HAP-1 (cell line): Measurements from ENCODE around the gene ADAMTSL2.

Experiments used
- DNase-seq, 2 experiments: peaks; one replicate each; pipeline ENCODE4 v3.0.0-alpha.2; 2016 to 2020; ENCODE audit warnings: low spot score in 2 of 2
- H3K27me3 ChIP-seq: fragments of 250-450 bp; sonication (Bioruptor Pico); 2 replicates; pipeline ENCODE4 v1.5.1; 2020; ENCODE audit warnings: low read depth, mild to moderate bottlenecking, moderate library complexity
- H3K36me3 ChIP-seq: fragments of 250-450 bp; sonication (Bioruptor Pico); replicated peaks from 2 replicates; pipeline ENCODE4 v1.5.1; 2020; ENCODE audit warnings: mild to moderate bottlenecking
- H3K4me1 ChIP-seq: fragments of 250-450 bp; sonication (Bioruptor Pico); 2 replicates; pipeline ENCODE4 v1.5.1; 2020; ENCODE audit warnings: mild to moderate bottlenecking
- H3K4me3 ChIP-seq: fragments of 250-450 bp; sonication (Bioruptor Pico); 2 replicates; pipeline ENCODE4 v1.5.1; 2020; ENCODE audit warnings: mild to moderate bottlenecking, moderate library complexity
- H3K9me3 ChIP-seq: fragments of 250-450 bp; sonication (Bioruptor Pico); 2 replicates; pipeline ENCODE4 v1.5.1; 2020; ENCODE audit warnings: mild to moderate bottlenecking, moderate library complexity
- in situ Hi-C: fragments of 300-500 bp; cut with MboI; formaldehyde crosslinking; loops from 3 replicates; pipeline ENCODE4 v1.14.3; 2020; ENCODE audit warnings: low sequenced_read_pairs, inconsistent platforms, mixed read lengths

The ADAMTSL2 gene

GRCh38 chr9:133568186-133568585 is 33.7 kb downstream of the ADAMTSL2 start:
- H3K27me3 ChIP-seq: no peaks in the 10 kb centered on the region; the same call in 1 of the 2 replicates
- DNase-seq: no peak
- H3K9me3 ChIP-seq: no peaks in the 10 kb centered on the region
- H3K4me3 ChIP-seq: no peak overlapping the region
- no peaks in the 10 kb centered on the region for H3K36me3 ChIP-seq
- in situ Hi-C loops: no loop called here
- no peaks in the 10 kb centered on the region for H3K4me1 ChIP-seq

DNA sequence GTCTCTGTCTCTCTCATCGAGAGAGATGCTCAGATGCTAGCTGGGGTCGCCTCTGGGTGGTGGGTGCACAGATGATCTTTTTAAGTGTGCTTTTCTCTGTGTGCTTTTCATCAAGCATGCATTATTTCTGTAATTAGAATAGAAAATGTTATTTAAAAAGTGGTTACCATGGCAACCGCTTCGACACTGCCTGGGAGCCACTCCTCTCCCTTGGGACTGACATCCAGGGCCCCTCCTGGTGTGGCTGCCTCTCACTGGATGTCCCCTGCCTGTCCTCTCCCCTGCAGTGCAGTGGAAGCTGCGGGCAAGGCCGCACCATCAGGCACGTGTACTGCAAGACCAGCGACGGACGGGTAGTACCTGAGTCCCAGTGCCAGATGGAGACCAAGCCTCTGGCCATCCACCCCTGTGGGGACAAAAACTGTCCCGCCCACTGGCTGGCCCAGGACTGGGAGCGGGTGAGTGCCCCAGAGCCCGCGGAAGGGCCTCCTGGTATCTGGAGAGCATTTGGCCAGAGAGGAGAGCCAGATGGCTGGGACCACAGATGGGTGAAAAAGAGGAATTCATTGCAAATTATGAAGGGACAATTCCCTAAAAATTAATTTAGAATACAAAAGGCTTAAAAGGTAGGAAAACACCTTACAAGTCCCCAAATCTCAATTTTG is 34.7 kb downstream of the ADAMTSL2 start:
- in situ Hi-C loops: no loop called here
- H3K4me3 ChIP-seq: no peak overlapping the region
- no peaks in the 10 kb centered on the region for H3K9me3 ChIP-seq
- no peaks in the 10 kb centered on the region for H3K36me3 ChIP-seq
- no peaks in the 10 kb centered on the region for H3K4me1 ChIP-seq
- H3K27me3 ChIP-seq: no peaks in the 10 kb centered on the region; the same call in 1 of the 2 replicates
- no peak for DNase-seq

DNA sequence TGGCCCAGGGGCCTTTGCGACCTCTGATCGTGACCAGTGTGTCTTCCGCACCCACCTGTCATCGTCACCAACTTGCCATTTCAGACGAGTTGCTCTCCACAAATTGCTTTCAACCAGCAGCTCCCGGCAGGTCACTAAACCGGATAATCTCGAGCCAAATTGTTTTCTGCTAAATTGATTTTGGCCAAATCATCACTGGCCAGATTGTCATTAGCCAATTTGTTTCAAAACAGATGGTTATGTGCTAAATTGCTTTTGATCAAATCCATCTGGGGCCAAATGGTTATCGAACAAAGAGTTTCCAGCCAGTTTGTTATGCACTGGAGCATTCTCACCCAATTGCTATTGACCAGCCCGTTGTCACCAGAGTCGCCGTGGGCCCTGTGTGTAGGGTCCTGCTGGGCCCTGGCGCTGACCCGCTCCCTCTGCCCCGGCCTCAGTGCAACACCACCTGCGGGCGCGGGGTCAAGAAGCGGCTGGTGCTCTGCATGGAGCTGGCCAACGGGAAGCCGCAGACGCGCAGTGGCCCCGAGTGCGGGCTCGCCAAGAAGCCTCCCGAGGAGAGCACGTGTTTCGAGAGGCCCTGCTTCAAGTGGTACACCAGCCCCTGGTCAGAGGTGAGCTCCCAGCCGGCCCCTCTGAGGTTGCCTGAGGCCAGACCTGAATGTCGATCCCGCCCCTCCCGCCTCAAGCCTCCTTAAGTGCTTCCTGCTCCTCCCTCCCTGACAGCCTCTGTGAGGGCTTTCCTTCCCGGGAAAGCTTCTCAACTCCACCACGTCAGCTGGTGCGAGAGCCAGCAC is 35.6 kb downstream of the ADAMTSL2 start:
- DNase-seq: no peak
- no peak overlapping the region for H3K4me3 ChIP-seq
- no peaks in the 10 kb centered on the region; the same call in 1 of the 2 replicates for H3K27me3 ChIP-seq
- H3K4me1 ChIP-seq: no peaks in the 10 kb centered on the region
- H3K36me3 ChIP-seq: no peaks in the 10 kb centered on the region
- no peaks in the 10 kb centered on the region for H3K9me3 ChIP-seq
- in situ Hi-C loops: no loop called here

GRCh38 chr9:133570691-133571080 is 36.2 kb downstream of the ADAMTSL2 start:
- no peaks in the 10 kb centered on the region; the same call in 1 of the 2 replicates for H3K27me3 ChIP-seq
- in situ Hi-C loops: no loop called here
- no peak for DNase-seq
- H3K4me3 ChIP-seq: no peak overlapping the region
- H3K4me1 ChIP-seq: no peaks in the 10 kb centered on the region
- H3K36me3 ChIP-seq: no peaks in the 10 kb centered on the region
- no peaks in the 10 kb centered on the region for H3K9me3 ChIP-seq

- Histone ChIP-seq H3K9me3 (no peaks in the 10 kb centered on the region), H3K36me3 (no peaks in the 10 kb centered on the region), H3K27me3 (no peaks in the 10 kb centered on the region; the same call in 1 of the 2 replicates), H3K4me1 (no peaks in the 10 kb centered on the region), H3K4me3 (no peak overlapping the region)
- in situ Hi-C loops: no loop called here
- no peak for DNase-seq
Observed at GRCh38 chr9:133571391-133571890, 36.9 kb downstream of the ADAMTSL2 start.

DNA sequence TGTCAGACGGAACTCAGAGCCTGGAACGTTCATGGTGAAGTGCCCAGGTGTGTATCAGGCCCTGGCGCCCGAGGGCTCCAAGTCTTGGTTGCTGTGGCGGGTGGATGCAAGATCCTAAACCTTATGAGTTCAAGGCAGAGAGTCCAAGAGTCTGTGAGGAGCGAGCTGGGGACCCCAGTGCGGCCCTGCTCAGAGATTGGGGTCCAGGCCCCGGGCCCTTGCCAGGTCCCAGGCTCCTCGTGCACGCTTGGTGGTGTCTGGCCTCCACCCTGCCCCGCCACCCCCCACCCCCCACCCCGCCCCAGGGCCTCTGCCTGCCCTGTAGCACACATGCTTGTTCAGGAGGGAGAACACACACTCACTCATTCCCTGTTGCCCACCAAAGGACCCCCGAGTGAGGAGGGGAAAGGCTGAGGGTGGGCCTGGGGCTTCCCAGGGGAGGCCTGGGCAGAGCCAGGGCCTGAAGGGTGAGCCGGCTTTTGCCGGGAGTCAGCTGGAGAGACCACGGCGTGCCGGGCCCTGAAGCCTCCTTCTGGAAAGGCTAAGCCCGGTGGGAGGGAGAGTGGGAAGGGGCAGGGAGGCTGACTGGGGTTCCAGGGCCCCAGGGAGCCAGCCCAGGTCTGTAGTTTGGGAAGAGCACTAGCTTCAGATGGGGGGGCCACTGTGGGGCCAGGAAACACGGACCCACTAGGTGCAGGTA is 37.5 kb downstream of the ADAMTSL2 start:
- DNase-seq: no peak
- Histone ChIP-seq H3K36me3 (no peaks in the 10 kb centered on the region), H3K4me1 (no peaks in the 10 kb centered on the region), H3K9me3 (no peaks in the 10 kb centered on the region), H3K4me3 (no peak overlapping the region), H3K27me3 (no peaks in the 10 kb centered on the region; the same call in 1 of the 2 replicates)
- in situ Hi-C loops: no loop called here

GRCh38 chr9:133572821-133573361 is 38.4 kb downstream of the ADAMTSL2 start:
- in situ Hi-C loops: no loop called here
- Histone ChIP-seq H3K4me3 (no peak overlapping the region), H3K27me3 (peaks cover 7% of the 10 kb centered on the region), H3K9me3 (no peaks in the 10 kb centered on the region), H3K4me1 (no peaks in the 10 kb centered on the region), H3K36me3 (no peaks in the 10 kb centered on the region)
- DNase-seq: no peak

DNA sequence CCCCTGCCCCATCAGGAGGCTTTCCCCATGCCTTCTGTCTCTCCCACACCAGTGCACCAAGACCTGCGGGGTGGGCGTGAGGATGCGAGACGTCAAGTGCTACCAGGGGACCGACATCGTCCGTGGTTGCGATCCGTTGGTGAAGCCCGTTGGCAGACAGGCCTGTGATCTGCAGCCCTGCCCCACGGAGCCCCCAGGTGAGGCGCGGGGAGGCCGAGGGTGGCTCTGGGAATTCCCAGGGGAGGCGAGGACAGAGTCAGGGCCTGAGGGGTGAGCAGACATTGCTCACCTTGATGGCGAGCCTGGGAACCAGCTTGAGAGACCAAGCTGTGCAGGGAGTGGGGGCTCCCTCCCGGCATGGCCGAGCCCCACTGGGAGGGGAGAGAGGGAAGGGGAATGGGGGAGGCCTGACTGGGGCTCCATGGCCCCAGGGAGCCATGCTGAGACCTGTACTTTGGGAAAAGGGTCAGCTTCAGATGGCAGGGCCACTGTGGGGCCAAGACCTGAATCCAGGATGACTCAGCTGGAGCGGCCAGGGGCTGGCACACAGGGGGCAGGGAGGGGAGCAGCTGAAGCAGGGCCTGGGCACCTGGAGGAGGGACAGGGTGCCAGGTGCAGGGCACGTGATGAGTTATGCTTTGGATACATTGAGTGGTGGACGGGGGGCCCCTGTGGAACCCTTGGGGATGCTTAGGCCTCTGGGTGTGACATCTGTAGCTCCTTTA is 39.4 kb downstream of the ADAMTSL2 start:
- Histone ChIP-seq H3K36me3 (no peaks in the 10 kb centered on the region), H3K27me3 (peaks cover 13% of the 10 kb centered on the region), H3K4me3 (no peak overlapping the region), H3K4me1 (no peaks in the 10 kb centered on the region), H3K9me3 (no peaks in the 10 kb centered on the region)
- in situ Hi-C loops: no loop called here
- DNase-seq: no peak

GRCh38 chr9:133574771-133575170 is 40.3 kb downstream of the ADAMTSL2 start:
- no peak overlapping the region for H3K4me3 ChIP-seq
- peaks cover 20% of the 10 kb centered on the region for H3K27me3 ChIP-seq
- no peaks in the 10 kb centered on the region for H3K36me3 ChIP-seq
- no peaks in the 10 kb centered on the region for H3K9me3 ChIP-seq
- in situ Hi-C loops: no loop called here
- no peak for DNase-seq
- H3K4me1 ChIP-seq: no peaks in the 10 kb centered on the region

GRCh38 chr9:133575186-133576030 is 40.9 kb downstream of the ADAMTSL2 start:
- DNase-seq: no peak
- Histone ChIP-seq H3K4me1 (no peaks in the 10 kb centered on the region), H3K4me3 (no peak overlapping the region), H3K9me3 (no peaks in the 10 kb centered on the region), H3K36me3 (no peaks in the 10 kb centered on the region), H3K27me3 (peaks cover 23% of the 10 kb centered on the region; the same call in 1 of the 2 replicates)
- in situ Hi-C loops: no loop called here

DNA sequence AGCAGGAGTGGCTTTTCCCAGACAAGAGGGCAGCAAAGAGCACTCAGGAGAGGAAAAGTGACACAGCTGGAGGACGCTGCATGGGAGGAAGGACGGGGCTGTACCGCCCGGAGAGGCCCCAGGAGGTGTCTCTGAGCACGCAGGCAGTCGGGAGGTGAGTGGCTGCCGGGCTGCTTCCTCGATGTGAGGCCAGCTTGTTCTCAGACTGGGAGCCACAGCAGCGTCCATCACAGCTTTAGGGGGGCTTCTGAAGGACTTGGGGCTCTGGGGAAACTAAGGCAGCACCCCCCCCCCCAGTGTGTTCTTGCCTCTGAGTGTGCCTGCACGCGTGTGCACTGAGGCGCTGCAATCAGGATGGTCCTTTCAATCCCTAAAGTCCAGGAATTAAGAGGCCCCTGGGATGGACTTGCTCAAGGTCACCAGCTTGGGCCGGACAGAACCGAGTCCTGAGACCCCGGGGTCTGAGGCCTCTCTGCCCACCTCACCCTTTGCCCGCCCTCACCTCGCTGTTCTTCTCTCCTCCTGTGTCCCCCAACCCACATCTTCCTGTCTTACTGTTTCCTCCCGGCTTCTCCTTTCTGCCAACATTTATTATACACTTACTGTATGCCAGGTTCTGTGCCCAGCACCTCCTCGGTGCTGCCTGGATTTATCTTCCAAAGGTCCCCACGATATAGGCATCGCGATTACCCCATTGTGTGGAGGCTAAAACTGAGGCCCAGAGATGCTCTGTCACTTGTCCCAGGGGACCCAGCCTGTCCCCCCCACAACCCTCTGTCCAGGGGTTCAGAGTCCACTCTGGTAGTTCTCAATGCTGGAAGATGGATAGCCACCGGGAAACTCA is 41.7 kb downstream of the ADAMTSL2 start:
- in situ Hi-C loops: no loop called here
- no peak overlapping the region for H3K4me3 ChIP-seq
- H3K4me1 ChIP-seq: no peaks in the 10 kb centered on the region
- H3K9me3 ChIP-seq: no peaks in the 10 kb centered on the region
- DNase-seq: no peak
- no peaks in the 10 kb centered on the region for H3K36me3 ChIP-seq
- H3K27me3 ChIP-seq: peaks cover 27% of the 10 kb centered on the region
